Ishikawa (cell line): ENCODE results near the gene IQCH.

ENCODE experiments used
- CEBPB ChIP-seq: IDR thresholded peaks from 2 replicates; pipeline ENCODE4 v1.6.1; 2012
- EGR1 ChIP-seq: IDR thresholded peaks from 2 replicates; pipeline ENCODE4 v1.6.1; 2012
- EP300 ChIP-seq: IDR thresholded peaks from 2 replicates; pipeline ENCODE4 v1.6.1; 2012; ENCODE audit warnings: borderline replicate concordance
- FOXM1 ChIP-seq: IDR thresholded peaks from 2 replicates; pipeline ENCODE4 v1.6.1; 2012; ENCODE audit warnings: low read depth, borderline replicate concordance
- REST ChIP-seq: IDR thresholded peaks from 2 replicates; pipeline ENCODE4 v1.6.1; 2012; ENCODE audit warnings: low read depth, mild to moderate bottlenecking
- TAF1 ChIP-seq: IDR thresholded peaks from 2 replicates; pipeline ENCODE4 v1.6.1; 2012; ENCODE audit warnings: low read depth, mild to moderate bottlenecking
- TEAD4 ChIP-seq: IDR thresholded peaks from 2 replicates; pipeline ENCODE4 v1.6.1; 2012
- ZBTB7A ChIP-seq: IDR thresholded peaks from 2 replicates; pipeline ENCODE4 v1.6.1; 2012; ENCODE audit warnings: low read depth

GRCh38 chr15:67458331-67459029 lies 203.9 kb downstream of the IQCH start:
- TF ChIP-seq REST (no peak), TEAD4 (no peak), FOXM1 (no peak), ZBTB7A (no peak), CEBPB (no peak), TAF1 (no peak), EP300 (no peak), EGR1 (no peak)
